ENCODE data around the gene CES2. TPM values are rescaled to one million over a fixed set of nuclear protein-coding genes. Genes with fewer than 3 reads are reported as not detected.

The CES2 gene
- total RNA-seq, 2 experiments from 2014 or later: 59.3 to 62.6 TPM

DNA sequence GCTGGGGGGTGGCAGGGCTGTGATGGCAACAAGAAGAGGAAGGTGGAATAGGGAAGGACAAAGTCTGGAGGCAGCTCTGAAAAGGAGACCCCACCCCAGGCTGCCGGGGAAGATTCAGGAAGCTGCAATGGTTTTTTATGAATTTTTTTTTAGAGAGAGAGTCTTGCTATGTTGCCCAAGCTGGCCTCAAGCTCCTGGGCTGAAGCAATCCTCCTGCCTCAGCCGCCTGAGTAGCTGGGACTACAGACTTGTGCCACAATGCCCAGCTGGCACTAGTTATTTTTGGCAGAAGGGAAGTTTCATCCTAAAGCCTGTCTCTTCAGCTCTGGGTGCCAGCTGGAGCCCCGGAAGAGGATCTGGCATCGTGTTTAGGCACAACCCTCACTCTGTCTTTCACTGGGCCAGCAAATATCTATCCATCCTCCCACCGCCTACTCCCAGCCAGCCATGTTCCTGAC lies 24.4 kb downstream of the CES2 start:
- Histone ChIP-seq H3K4me1 (ENCODE audit: insufficient read depth, low read length) (peaks cover 4% of the 10 kb centered on the region), H3K9me3 (ENCODE audit: control insufficient read depth in 1 of 2, insufficient read depth in 1 of 2, low read length in 2 of 2) (no peaks in the 10 kb centered on the region), H3K4me3 (ENCODE audit: low read length) (no peak overlapping the region), H3K27ac (ENCODE audit: low read depth in 1 of 2, low read length in 2 of 2) (no peak overlapping the region), H3K36me3 (ENCODE audit: insufficient read depth, low read length) (no peaks in the 10 kb centered on the region), H3K27me3 (ENCODE audit: control insufficient read depth in 1 of 2, insufficient read depth in 2 of 2, low read length in 2 of 2) (no peaks in the 10 kb centered on the region)
- Mint-ChIP-seq H3K27ac (no peak overlapping the region), H3K27me3 (peaks cover 4% of the 10 kb centered on the region), H3K9me3 (no peaks in the 10 kb centered on the region), H3K36me3 (ENCODE audit: low read depth) (no peaks in the 10 kb centered on the region), H3K4me3 (no peak overlapping the region), H3K4me1 (ENCODE audit: low read depth) (no peaks in the 10 kb centered on the region)
- POLR2A ChIA-PET: no interaction called here
- DNase-seq (no peak), ATAC-seq (ENCODE audit: poor library complexity) (no peak)
- intact Hi-C loops (cut with DNase I, micrococcal nuclease): no loop called here
- TF ChIP-seq, protein P1, sequence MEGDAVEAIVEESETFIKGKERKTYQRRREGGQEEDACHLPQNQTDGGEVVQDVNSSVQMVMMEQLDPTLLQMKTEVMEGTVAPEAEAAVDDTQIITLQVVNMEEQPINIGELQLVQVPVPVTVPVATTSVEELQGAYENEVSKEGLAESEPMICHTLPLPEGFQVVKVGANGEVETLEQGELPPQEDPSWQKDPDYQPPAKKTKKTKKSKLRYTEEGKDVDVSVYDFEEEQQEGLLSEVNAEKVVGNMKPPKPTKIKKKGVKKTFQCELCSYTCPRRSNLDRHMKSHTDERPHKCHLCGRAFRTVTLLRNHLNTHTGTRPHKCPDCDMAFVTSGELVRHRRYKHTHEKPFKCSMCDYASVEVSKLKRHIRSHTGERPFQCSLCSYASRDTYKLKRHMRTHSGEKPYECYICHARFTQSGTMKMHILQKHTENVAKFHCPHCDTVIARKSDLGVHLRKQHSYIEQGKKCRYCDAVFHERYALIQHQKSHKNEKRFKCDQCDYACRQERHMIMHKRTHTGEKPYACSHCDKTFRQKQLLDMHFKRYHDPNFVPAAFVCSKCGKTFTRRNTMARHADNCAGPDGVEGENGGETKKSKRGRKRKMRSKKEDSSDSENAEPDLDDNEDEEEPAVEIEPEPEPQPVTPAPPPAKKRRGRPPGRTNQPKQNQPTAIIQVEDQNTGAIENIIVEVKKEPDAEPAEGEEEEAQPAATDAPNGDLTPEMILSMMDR (IDR thresholded peaks at IDR 0.05): no peak
- CTCF ChIA-PET: interaction anchor here (1.3 kb wide), 1 partner anchor 13 kb away, joined by 4 read pairs; no protein-coding TSS in a partner anchor

DNA sequence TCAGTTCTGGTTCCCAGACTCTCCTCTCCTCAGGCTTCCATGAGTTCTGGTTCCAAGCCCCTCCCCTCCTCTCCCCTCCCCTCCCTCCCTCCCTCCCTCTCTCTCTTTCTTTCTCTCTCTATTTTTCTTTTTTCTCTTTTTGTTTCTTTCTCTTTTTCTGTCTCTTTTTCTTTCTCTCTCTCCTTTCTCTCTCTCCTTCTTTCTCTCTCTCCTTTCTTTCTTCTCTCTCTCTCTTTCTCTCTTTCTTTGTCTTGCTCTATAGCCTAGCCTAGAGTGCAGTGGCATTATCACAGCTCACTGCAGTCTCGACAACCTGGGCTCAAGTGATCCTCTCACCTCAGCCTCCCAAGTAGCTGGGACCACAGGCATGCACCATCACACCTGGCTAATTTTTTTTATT lies 25.0 kb downstream of the CES2 start:
- H3K36me3 ChIP-seq (ENCODE audit: insufficient read depth, low read length): no peaks in the 10 kb centered on the region
- TF ChIP-seq, protein P1 (IDR thresholded peaks at IDR 0.05): no peak
- DNase-seq (no peak), ATAC-seq (ENCODE audit: poor library complexity) (no peak)
- H3K4me1 ChIP-seq (ENCODE audit: insufficient read depth, low read length): peaks cover 4% of the 10 kb centered on the region
- intact Hi-C loops (cut with DNase I, micrococcal nuclease): no loop called here
- no peaks in the 10 kb centered on the region for H3K36me3 Mint-ChIP-seq (ENCODE audit: low read depth)
- CTCF ChIA-PET: interaction anchor here (0.6 to 1.3 kb wide), 3 partner anchors 13 to 195 kb away, joined by 3 to 4 read pairs (median 3); no protein-coding TSS in a partner anchor
- no peaks in the 10 kb centered on the region for H3K9me3 Mint-ChIP-seq
- no peaks in the 10 kb centered on the region for H3K4me1 Mint-ChIP-seq (ENCODE audit: low read depth)
- no peaks in the 10 kb centered on the region for H3K27me3 ChIP-seq (ENCODE audit: control insufficient read depth in 1 of 2, insufficient read depth in 2 of 2, low read length in 2 of 2)
- H3K4me3 ChIP-seq (ENCODE audit: low read length): no peak overlapping the region
- H3K27me3 Mint-ChIP-seq: peaks cover 4% of the 10 kb centered on the region
- no peak overlapping the region for H3K27ac Mint-ChIP-seq
- no peak overlapping the region for H3K4me3 Mint-ChIP-seq
- POLR2A ChIA-PET: no interaction called here
- H3K27ac ChIP-seq (ENCODE audit: low read depth in 1 of 2, low read length in 2 of 2): no peak overlapping the region
- no peaks in the 10 kb centered on the region for H3K9me3 ChIP-seq (ENCODE audit: control insufficient read depth in 1 of 2, insufficient read depth in 1 of 2, low read length in 2 of 2)

DNA sequence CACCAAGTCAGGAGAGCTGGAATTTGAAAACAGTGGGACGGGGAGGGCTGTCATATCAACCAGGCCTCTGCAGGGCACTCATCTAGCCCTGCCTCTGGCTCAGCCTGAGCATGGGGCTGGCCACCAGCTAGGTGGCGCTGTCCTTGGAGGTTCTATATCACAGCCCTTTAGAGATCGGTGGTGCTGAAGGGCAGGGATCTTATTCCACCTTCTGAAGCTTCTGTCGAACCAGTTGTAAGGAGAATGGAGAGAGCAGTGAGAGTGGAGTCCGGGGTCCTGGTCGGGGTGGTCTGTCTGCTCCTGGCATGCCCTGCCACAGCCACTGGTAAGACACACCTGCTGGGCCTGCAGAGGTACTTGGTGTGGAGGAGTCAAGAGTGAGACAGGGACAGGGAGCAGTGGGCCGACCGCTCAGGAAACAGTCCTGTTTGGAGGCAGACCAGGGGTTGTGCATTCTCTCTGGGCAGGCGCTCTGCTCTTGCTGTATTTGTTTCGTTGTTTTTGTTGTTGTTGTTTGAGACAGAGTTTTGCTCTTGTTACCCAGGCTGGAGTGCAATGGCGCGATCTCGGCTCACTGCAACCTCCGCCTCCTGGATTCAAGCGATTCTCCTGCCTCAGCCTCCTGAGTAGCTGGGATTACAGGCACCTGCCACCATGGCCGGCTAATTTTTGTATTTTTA lies 25.9 kb downstream of the CES2 start, which contains the start of gene CES3:
CES3 (plus strand) TSS at position 202 of the 680 bp plus-strand sequence; CDS start at position 244, 42 bp downstream.
- no peak within 1 kb of the TSS for H3K27ac ChIP-seq (ENCODE audit: low read depth in 1 of 2, low read length in 2 of 2)
- H3K9me3 ChIP-seq (ENCODE audit: control insufficient read depth in 1 of 2, insufficient read depth in 1 of 2, low read length in 2 of 2): no peaks in the 10 kb centered on the region
- no peaks in the 10 kb centered on the region for H3K9me3 Mint-ChIP-seq
- H3K36me3 Mint-ChIP-seq (ENCODE audit: low read depth): no peaks in the 10 kb centered on the region
- POLR2A ChIA-PET: no interaction called here
- H3K27ac Mint-ChIP-seq: no peak within 1 kb of the TSS
- H3K4me3 Mint-ChIP-seq: no peak within 1 kb of the TSS
- peaks cover 3% of the 10 kb centered on the region for H3K27me3 Mint-ChIP-seq
- CTCF ChIA-PET: interaction anchor here (0.5 to 1.3 kb wide), 8 partner anchors 11 to 194 kb away, joined by 3 to 5 read pairs (median 4); no protein-coding TSS in a partner anchor
- peak; percentile 87 for ATAC-seq (ENCODE audit: poor library complexity)
- peak in 13 of 14 experiments; percentile 28 to 75 (median 49) for DNase-seq
- no peaks in the 10 kb centered on the region for H3K4me1 Mint-ChIP-seq (ENCODE audit: low read depth)
- no peaks in the 10 kb centered on the region for H3K27me3 ChIP-seq (ENCODE audit: control insufficient read depth in 1 of 2, insufficient read depth in 2 of 2, low read length in 2 of 2)
- H3K4me3 ChIP-seq (ENCODE audit: low read length): no peak within 1 kb of the TSS
- intact Hi-C loops (cut with DNase I, micrococcal nuclease): no loop called here
- no peaks in the 10 kb centered on the region for H3K36me3 ChIP-seq (ENCODE audit: insufficient read depth, low read length)
- H3K4me1 ChIP-seq (ENCODE audit: insufficient read depth, low read length): peaks cover 4% of the 10 kb centered on the region
- TF ChIP-seq, protein P1 (IDR thresholded peaks at IDR 0.05): peak; percentile 55
